Measurements from ENCODE around the gene ARHGAP44.

Gene ARHGAP44

DNA sequence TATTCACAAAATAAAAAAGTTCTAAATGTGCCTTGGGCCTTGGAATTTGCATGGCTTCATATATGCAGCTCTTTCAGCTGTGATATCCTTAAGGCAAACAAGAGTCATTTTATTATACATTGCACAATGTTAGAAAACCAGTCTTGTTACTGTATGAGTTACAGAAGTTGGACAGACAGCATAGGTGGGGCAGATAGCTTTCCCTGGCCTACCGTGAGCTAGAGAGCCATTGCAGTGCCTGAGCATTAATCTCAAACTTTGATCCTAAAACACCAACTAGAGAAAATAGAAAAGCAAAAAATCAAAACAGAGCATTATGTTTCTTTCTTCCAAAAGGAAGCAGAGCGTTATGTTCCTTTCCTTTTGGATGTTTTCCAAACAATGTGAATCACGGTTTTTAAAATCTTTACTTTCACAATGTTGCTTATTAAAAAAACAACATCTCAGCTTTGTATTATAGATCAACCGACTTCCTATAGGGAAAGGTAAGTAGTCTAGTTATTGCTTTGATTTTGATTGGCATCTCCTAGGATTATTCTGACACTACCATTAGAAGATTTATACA lies 32.2 kb downstream of the ARHGAP44 start:
- peaks cover 4% of the 10 kb centered on the region for H3K4me1 ChIP-seq (ENCODE audit: control insufficient read depth, insufficient read depth, low read length)
- H3K9me3 ChIP-seq (replicated peaks; ENCODE audit: low read length): no peaks in the 10 kb centered on the region
- H3K4me2 ChIP-seq (ENCODE audit: low read length): peak overlapping the region; percentile 2
- H3K9ac ChIP-seq (ENCODE audit: low read depth, low read length): no peak overlapping the region
- H3K4me3 ChIP-seq (ENCODE audit: low read length): no peak overlapping the region
- no peaks in the 10 kb centered on the region for H3K27me3 ChIP-seq (ENCODE audit: control insufficient read depth, insufficient read depth, low read length)
- H3K36me3 ChIP-seq (ENCODE audit: insufficient read depth, low read length): no peaks in the 10 kb centered on the region

DNA sequence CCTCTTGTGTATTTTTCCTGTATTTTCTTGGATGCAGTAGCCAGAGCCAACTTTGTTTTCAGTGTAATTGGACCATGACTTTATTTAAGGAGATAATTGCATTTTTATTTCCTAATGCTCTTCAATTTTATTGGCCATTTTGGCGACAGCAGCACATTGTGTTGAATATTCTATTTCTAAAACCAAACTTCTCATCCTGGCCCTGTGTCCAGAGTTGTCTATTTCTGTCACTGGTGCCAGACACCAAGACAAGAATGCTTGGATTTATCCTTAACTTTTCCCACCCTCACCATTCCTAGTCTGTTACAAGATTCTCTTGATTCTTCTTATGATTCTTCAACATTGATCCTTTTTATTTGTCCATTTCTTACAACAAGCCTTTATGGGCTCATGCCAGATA lies 37.1 kb downstream of the ARHGAP44 start:
- Histone ChIP-seq H3K4me2 (ENCODE audit: low read length) (no peak overlapping the region), H3K36me3 (ENCODE audit: insufficient read depth, low read length) (no peaks in the 10 kb centered on the region), H3K27me3 (ENCODE audit: control insufficient read depth, insufficient read depth, low read length) (no peaks in the 10 kb centered on the region), H3K9me3 (replicated peaks; ENCODE audit: low read length) (no peaks in the 10 kb centered on the region), H3K4me3 (ENCODE audit: low read length) (no peak overlapping the region), H3K4me1 (ENCODE audit: control insufficient read depth, insufficient read depth, low read length) (peaks cover 4% of the 10 kb centered on the region), H3K9ac (ENCODE audit: low read depth, low read length) (no peak overlapping the region)

DNA sequence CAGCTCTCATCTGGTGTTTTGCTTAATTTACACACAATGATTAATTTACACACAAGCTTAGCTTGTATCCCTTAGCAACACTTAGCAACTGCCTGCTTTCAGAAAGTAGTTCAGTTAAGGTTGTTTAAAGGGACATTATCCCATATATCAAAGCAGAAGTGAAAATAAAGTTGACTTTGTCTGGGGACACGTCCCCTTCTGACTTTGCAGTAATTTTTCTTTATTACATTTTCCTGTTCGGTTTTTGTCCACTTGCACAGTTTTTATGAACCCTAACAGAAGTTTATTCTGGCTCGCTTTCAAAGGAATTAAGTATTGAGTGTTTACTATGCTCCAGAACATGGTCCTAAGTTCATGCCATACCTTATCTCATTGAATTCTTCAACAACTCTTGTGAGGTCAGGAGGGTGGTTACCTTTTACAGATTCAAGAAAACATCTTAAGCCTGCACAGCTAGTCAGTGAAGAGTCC lies 41.5 kb downstream of the ARHGAP44 start:
- H3K36me3 ChIP-seq (ENCODE audit: insufficient read depth, low read length): no peaks in the 10 kb centered on the region
- H3K9ac ChIP-seq (ENCODE audit: low read depth, low read length): no peak overlapping the region
- no peaks in the 10 kb centered on the region for H3K4me1 ChIP-seq (ENCODE audit: control insufficient read depth, insufficient read depth, low read length)
- no peak overlapping the region for H3K4me3 ChIP-seq (ENCODE audit: low read length)
- H3K4me2 ChIP-seq (ENCODE audit: low read length): no peak overlapping the region
- H3K9me3 ChIP-seq (replicated peaks; ENCODE audit: low read length): no peaks in the 10 kb centered on the region
- no peaks in the 10 kb centered on the region for H3K27me3 ChIP-seq (ENCODE audit: control insufficient read depth, insufficient read depth, low read length)

DNA sequence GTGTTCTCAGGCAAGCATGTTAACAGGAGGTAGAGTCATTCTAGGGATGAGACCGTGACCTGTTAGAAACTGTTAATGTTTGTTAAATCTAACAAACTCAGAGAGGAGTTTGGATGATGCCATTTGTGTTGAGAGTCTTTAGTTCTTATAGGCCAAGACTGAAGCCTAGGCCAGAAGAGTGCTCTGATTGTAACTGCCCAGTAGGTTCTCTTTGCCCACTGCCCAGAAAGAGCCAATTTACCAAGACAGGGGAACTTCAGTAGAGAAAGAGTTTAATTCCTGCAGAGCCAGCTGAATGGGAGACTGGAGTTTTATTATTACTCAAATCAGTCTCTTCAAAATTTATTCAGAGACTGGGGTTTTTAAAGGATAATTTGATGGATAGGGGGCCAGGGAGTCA lies 42.5 kb downstream of the ARHGAP44 start:
- Histone ChIP-seq H3K4me1 (ENCODE audit: control insufficient read depth, insufficient read depth, low read length) (no peaks in the 10 kb centered on the region), H3K27me3 (ENCODE audit: control insufficient read depth, insufficient read depth, low read length) (no peaks in the 10 kb centered on the region), H3K9me3 (replicated peaks; ENCODE audit: low read length) (no peaks in the 10 kb centered on the region), H3K4me2 (ENCODE audit: low read length) (no peak overlapping the region), H3K36me3 (ENCODE audit: insufficient read depth, low read length) (no peaks in the 10 kb centered on the region), H3K4me3 (ENCODE audit: low read length) (no peak overlapping the region), H3K9ac (ENCODE audit: low read depth, low read length) (no peak overlapping the region)

DNA sequence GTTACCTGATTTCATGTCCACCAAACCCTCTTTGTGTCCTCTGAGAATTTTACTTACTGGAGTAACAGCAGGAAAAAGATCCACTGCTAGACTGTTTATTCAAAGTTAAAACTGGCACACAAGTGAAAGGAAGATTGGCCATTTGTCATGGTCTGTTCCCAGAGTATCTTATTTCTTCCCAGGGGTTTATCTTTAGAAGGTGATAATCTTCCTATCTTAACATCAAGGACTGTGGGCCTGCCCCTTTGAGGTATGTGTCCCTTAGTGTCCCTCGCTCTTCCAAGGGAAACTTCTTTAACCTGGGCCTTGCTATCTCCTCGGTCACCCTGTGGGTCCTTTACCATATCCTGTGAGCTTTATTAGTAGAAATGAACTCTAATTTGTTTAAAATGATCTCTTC lies 49.7 kb downstream of the ARHGAP44 start:
- Histone ChIP-seq H3K4me1 (ENCODE audit: control insufficient read depth, insufficient read depth, low read length) (no peaks in the 10 kb centered on the region), H3K36me3 (ENCODE audit: insufficient read depth, low read length) (no peaks in the 10 kb centered on the region), H3K4me2 (ENCODE audit: low read length) (no peak overlapping the region), H3K27me3 (ENCODE audit: control insufficient read depth, insufficient read depth, low read length) (no peaks in the 10 kb centered on the region), H3K9ac (ENCODE audit: low read depth, low read length) (no peak overlapping the region), H3K4me3 (ENCODE audit: low read length) (no peak overlapping the region), H3K9me3 (replicated peaks; ENCODE audit: low read length) (no peaks in the 10 kb centered on the region)

DNA sequence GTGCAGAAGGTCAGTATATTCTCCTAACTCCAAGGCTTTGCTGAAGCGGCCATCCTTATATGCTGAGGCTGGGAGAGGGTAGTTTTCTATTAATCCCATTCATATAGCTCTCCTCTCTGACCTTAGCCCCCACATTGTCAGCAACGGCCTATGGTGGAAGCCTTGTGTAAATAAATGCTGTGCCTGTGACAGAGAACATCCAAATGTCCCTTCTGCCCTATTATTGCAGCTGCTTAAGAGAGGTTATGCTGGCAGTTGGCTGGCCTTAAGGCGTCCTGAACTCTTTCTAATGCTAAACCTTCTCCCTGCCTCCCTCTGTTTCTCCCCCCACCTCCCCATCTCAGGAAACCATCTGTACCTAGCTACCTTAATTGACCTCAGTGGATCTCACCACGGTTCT lies 53.6 kb downstream of the ARHGAP44 start:
- H3K4me2 ChIP-seq (ENCODE audit: low read length): no peak overlapping the region
- H3K4me3 ChIP-seq (ENCODE audit: low read length): no peak overlapping the region
- no peaks in the 10 kb centered on the region for H3K36me3 ChIP-seq (ENCODE audit: insufficient read depth, low read length)
- H3K9me3 ChIP-seq (replicated peaks; ENCODE audit: low read length): no peaks in the 10 kb centered on the region
- no peaks in the 10 kb centered on the region for H3K27me3 ChIP-seq (ENCODE audit: control insufficient read depth, insufficient read depth, low read length)
- H3K4me1 ChIP-seq (ENCODE audit: control insufficient read depth, insufficient read depth, low read length): no peaks in the 10 kb centered on the region
- H3K9ac ChIP-seq (ENCODE audit: low read depth, low read length): no peak overlapping the region

- Histone ChIP-seq H3K9ac (ENCODE audit: low read depth, low read length) (no peak overlapping the region), H3K9me3 (replicated peaks; ENCODE audit: low read length) (no peaks in the 10 kb centered on the region), H3K4me2 (ENCODE audit: low read length) (no peak overlapping the region), H3K36me3 (ENCODE audit: insufficient read depth, low read length) (no peaks in the 10 kb centered on the region), H3K27me3 (ENCODE audit: control insufficient read depth, insufficient read depth, low read length) (no peaks in the 10 kb centered on the region), H3K4me1 (ENCODE audit: control insufficient read depth, insufficient read depth, low read length) (no peaks in the 10 kb centered on the region), H3K4me3 (ENCODE audit: low read length) (no peak overlapping the region)
These were observed 61.7 kb downstream of the ARHGAP44 start for GRCh38 chr17:12850996-12851395.

- Histone ChIP-seq H3K36me3 (ENCODE audit: insufficient read depth, low read length) (no peaks in the 10 kb centered on the region), H3K4me3 (ENCODE audit: low read length) (no peak overlapping the region), H3K4me1 (ENCODE audit: control insufficient read depth, insufficient read depth, low read length) (no peaks in the 10 kb centered on the region), H3K9ac (ENCODE audit: low read depth, low read length) (no peak overlapping the region), H3K9me3 (replicated peaks; ENCODE audit: low read length) (no peaks in the 10 kb centered on the region), H3K4me2 (ENCODE audit: low read length) (no peak overlapping the region), H3K27me3 (ENCODE audit: control insufficient read depth, insufficient read depth, low read length) (no peaks in the 10 kb centered on the region)
These were observed 62.7 kb downstream of the ARHGAP44 start for GRCh38 chr17:12851901-12852435.

GRCh38 chr17:12853921-12854320 lies 64.6 kb downstream of the ARHGAP44 start:
- Histone ChIP-seq H3K27me3 (ENCODE audit: control insufficient read depth, insufficient read depth, low read length) (no peaks in the 10 kb centered on the region), H3K36me3 (ENCODE audit: insufficient read depth, low read length) (no peaks in the 10 kb centered on the region), H3K9me3 (replicated peaks; ENCODE audit: low read length) (no peaks in the 10 kb centered on the region), H3K9ac (ENCODE audit: low read depth, low read length) (no peak overlapping the region), H3K4me3 (ENCODE audit: low read length) (no peak overlapping the region), H3K4me1 (ENCODE audit: control insufficient read depth, insufficient read depth, low read length) (peaks cover under 1% of the 10 kb centered on the region), H3K4me2 (ENCODE audit: low read length) (no peak overlapping the region)

- H3K27me3 ChIP-seq (ENCODE audit: control insufficient read depth, insufficient read depth, low read length): no peaks in the 10 kb centered on the region
- peaks cover 10% of the 10 kb centered on the region for H3K4me1 ChIP-seq (ENCODE audit: control insufficient read depth, insufficient read depth, low read length)
- H3K4me2 ChIP-seq (ENCODE audit: low read length): no peak overlapping the region
- no peaks in the 10 kb centered on the region for H3K36me3 ChIP-seq (ENCODE audit: insufficient read depth, low read length)
- H3K9me3 ChIP-seq (replicated peaks; ENCODE audit: low read length): no peaks in the 10 kb centered on the region
- no peak overlapping the region for H3K4me3 ChIP-seq (ENCODE audit: low read length)
- no peak overlapping the region for H3K9ac ChIP-seq (ENCODE audit: low read depth, low read length)
These were observed 67.1 kb downstream of the ARHGAP44 start for GRCh38 chr17:12856416-12856815.

- Histone ChIP-seq H3K4me2 (ENCODE audit: low read length) (no peak overlapping the region), H3K4me3 (ENCODE audit: low read length) (no peak overlapping the region), H3K9me3 (replicated peaks; ENCODE audit: low read length) (no peaks in the 10 kb centered on the region), H3K4me1 (ENCODE audit: control insufficient read depth, insufficient read depth, low read length) (peaks cover 10% of the 10 kb centered on the region), H3K9ac (ENCODE audit: low read depth, low read length) (no peak overlapping the region), H3K36me3 (ENCODE audit: insufficient read depth, low read length) (no peaks in the 10 kb centered on the region), H3K27me3 (ENCODE audit: control insufficient read depth, insufficient read depth, low read length) (no peaks in the 10 kb centered on the region)
These were observed 68.3 kb downstream of the ARHGAP44 start for GRCh38 chr17:12857592-12857991.

DNA sequence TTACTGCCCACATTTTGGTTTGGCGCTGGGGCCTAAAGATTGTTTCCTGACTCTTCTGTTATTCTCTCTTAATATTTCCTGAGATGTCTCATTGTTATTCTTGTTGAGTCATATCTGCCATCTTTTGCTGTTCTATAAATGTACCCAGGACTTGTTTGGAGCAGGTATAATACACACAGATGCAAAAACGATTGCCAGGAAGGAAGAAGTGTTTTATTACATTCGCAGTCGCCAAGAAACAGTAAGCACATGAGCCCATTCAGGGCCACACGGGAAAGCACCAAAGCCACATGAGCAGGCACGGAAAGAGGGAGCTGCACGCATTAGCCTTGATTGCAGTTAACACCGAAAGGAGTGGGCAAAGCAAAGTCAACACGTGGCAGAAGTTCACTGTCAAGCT lies 70.2 kb downstream of the ARHGAP44 start:
- Histone ChIP-seq H3K9ac (ENCODE audit: low read depth, low read length) (no peak overlapping the region), H3K4me2 (ENCODE audit: low read length) (no peak overlapping the region), H3K4me3 (ENCODE audit: low read length) (no peak overlapping the region), H3K27me3 (ENCODE audit: control insufficient read depth, insufficient read depth, low read length) (no peaks in the 10 kb centered on the region), H3K9me3 (replicated peaks; ENCODE audit: low read length) (no peaks in the 10 kb centered on the region), H3K4me1 (ENCODE audit: control insufficient read depth, insufficient read depth, low read length) (peaks cover 10% of the 10 kb centered on the region), H3K36me3 (ENCODE audit: insufficient read depth, low read length) (no peaks in the 10 kb centered on the region)

Measured in skeletal muscle satellite cell (primary cell).